CD4-positive, alpha-beta T cell (primary cell): Measurements from ENCODE around the gene ZNF827. TPM values are rescaled to one million over a fixed set of nuclear protein-coding genes. Genes with fewer than 3 reads are reported as not detected.

Experiments
- ATAC-seq: fragments of 200-7000 bp; cut with Tn5 transposase; one replicate; pipeline ENCODE4 v1.10.0; 2022; ENCODE audit warnings: mild to moderate bottlenecking; ENCODE audit not compliant: poor library complexity
- CTCF ChIA-PET: fragments of 350-600 bp; sonication (Branson Sonifier 250); formaldehyde crosslinking; loops from one replicate; lab custom pipeline; 2021; ENCODE audit warnings: antibody characterized with exemption, inconsistent platforms; lab: Charles Lee
- POLR2A ChIA-PET: fragments of 350-600 bp; sonication (Branson Sonifier 250); formaldehyde crosslinking; loops from one replicate; lab custom pipeline; 2021; ENCODE audit warnings: antibody characterized with exemption, inconsistent platforms; lab: Charles Lee
- DNase-seq, 14 experiments: peaks; one replicate each; pipeline ENCODE4 v3.0.0-alpha.2; 2013 to 2020; ENCODE audit warnings: mixed read lengths in 2 of 14
- H3K27ac ChIP-seq, 2 donors: one replicate each; pipeline versions ENCODE4 v1.5.1 to v1.7.0; 2013; ENCODE audit warnings: low read length in 2 of 2, low read depth in 1 of 2, mild to moderate bottlenecking in 1 of 2
- H3K27me3 ChIP-seq, 2 experiments: 1 replicate in 1 of 2; 2 replicates in 1 of 2; pipeline versions ENCODE4 v1.6.1 to v1.7.0; 2013; ENCODE audit warnings: low read length in 2 of 2, control low read depth in 1 of 2, mild to moderate bottlenecking in 1 of 2, moderate library complexity in 1 of 2; ENCODE audit not compliant: insufficient read depth in 2 of 2, control insufficient read depth in 1 of 2
- H3K36me3 ChIP-seq: one replicate; pipeline ENCODE4 v1.6.1; 2013; ENCODE audit warnings: low read length, control low read depth; ENCODE audit not compliant: insufficient read depth
- H3K4me1 ChIP-seq: one replicate; pipeline ENCODE4 v1.6.1; 2013; ENCODE audit warnings: low read length, control low read depth; ENCODE audit not compliant: insufficient read depth
- H3K4me3 ChIP-seq: one replicate; pipeline ENCODE4 v1.5.1; 2013; ENCODE audit warnings: mild to moderate bottlenecking, low read length, moderate library complexity
- H3K9me3 ChIP-seq, 2 experiments: 1 replicate in 1 of 2; 2 replicates in 1 of 2; pipeline versions ENCODE4 v1.6.1 to v1.7.0; 2013; ENCODE audit warnings: low read length in 2 of 2, mild to moderate bottlenecking in 2 of 2, control low read depth in 1 of 2, moderate library complexity in 1 of 2; ENCODE audit not compliant: control insufficient read depth in 1 of 2, insufficient read depth in 1 of 2
- H3K27ac Mint-ChIP-seq: one replicate; pipeline ENCODE4 v1.8.0; 2020; ENCODE audit warnings: mixed read lengths
- H3K27me3 Mint-ChIP-seq: one replicate; pipeline ENCODE4 v1.8.0; 2021; ENCODE audit warnings: mixed read lengths
- H3K36me3 Mint-ChIP-seq: one replicate; pipeline ENCODE4 v1.8.0; 2021; ENCODE audit warnings: low read depth, mixed read lengths
- H3K4me1 Mint-ChIP-seq: one replicate; pipeline ENCODE4 v1.8.0; 2021; ENCODE audit warnings: low read depth, mixed read lengths
- H3K4me3 Mint-ChIP-seq: one replicate; pipeline ENCODE4 v1.8.0; 2020; ENCODE audit warnings: mild to moderate bottlenecking, mixed read lengths
- H3K9me3 Mint-ChIP-seq: one replicate; pipeline ENCODE4 v1.8.0; 2020; ENCODE audit warnings: mixed read lengths
- CTCF ChIP-seq: fragments of 200-600 bp; IDR thresholded peaks from one replicate; pipeline ENCODE4 v1.8.0; 2022; ENCODE audit warnings: antibody characterized with exemption, mild to moderate bottlenecking
- intact Hi-C, 2 experiments: fragments of 100-400 bp; cut with DNase I in 1 of 2; cut with micrococcal nuclease in 1 of 2; formaldehyde crosslinking; loops; one replicate each; pipeline versions ENCODE4 v1.15.1 to v1.9.0; 2023 to 2025; cut with DNase I, micrococcal nuclease
- total RNA-seq, 174 experiments: library from RNA in 2 of 174; stranded (reverse) in 2 of 174; gene quantifications; one replicate each; pipeline ENCODE4 v1.2.3 and lab custom pipeline; 2021 to 2026

ZNF827 gene
- total RNA-seq, 2 experiments from 2014 or later = 13.7 to 14.3 TPM

DNA sequence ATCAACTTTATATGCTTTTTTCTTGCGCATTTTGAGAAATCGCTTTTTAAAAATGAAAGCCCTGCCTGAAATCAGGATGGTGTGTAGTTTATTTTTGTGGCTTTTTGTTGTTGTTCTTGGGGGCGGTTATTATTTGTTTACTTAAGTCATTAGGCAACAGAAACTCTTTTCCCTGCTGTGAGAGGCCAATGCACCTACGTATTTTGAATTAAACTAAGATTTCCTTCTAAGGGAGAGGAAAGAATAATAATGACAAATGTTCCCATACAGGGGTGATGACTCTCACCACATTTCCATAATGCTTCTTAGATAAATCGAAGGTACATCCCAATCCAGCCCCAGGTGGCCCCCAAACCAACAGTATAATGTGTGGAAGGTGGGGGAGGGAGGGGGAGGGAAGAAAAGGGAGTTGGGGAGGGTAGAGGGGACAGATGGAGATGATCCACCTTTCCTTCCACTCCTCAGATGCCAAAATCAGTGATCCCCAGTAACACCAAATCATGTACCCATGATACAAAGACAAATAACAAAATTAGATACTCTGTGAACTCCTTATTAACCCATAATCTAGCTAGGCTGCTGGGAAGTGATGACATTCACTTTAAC lies 39.6 kb downstream of the ZNF827 start:
- no peaks in the 10 kb centered on the region for H3K9me3 Mint-ChIP-seq
- intact Hi-C loops = no loop called here
- H3K9me3 ChIP-seq = no peaks in the 10 kb centered on the region
- H3K36me3 ChIP-seq = peaks cover 18% of the 10 kb centered on the region
- H3K4me3 Mint-ChIP-seq = no peak overlapping the region
- no peak overlapping the region for H3K27ac ChIP-seq
- no peaks in the 10 kb centered on the region for H3K27me3 ChIP-seq
- no peaks in the 10 kb centered on the region for H3K27me3 Mint-ChIP-seq
- ChIA-PET CTCF (interaction anchor here (1.0 kb wide), 1 partner anchor 16 kb away, joined by 3 read pairs; no protein-coding TSS in a partner anchor), POLR2A (no interaction called here)
- no peak overlapping the region for H3K4me3 ChIP-seq
- DNase-seq (no peak), ATAC-seq (no peak)
- H3K27ac Mint-ChIP-seq = no peak overlapping the region
- H3K36me3 Mint-ChIP-seq = peaks cover 37% of the 10 kb centered on the region
- TF ChIP-seq CTCF = no peak
- peaks cover 39% of the 10 kb centered on the region for H3K4me1 Mint-ChIP-seq
- H3K4me1 ChIP-seq = peaks cover 3% of the 10 kb centered on the region

- CTCF ChIA-PET = interaction anchor here (1.0 kb wide), 1 partner anchor 16 kb away, joined by 3 read pairs; no protein-coding TSS in a partner anchor
- ATAC-seq (no peak), DNase-seq (no peak)
- Histone ChIP-seq H3K36me3 (peaks cover 18% of the 10 kb centered on the region), H3K4me3 (no peak overlapping the region), H3K4me1 (peaks cover 3% of the 10 kb centered on the region), H3K9me3 (no peaks in the 10 kb centered on the region), H3K27ac (no peak overlapping the region), H3K27me3 (no peaks in the 10 kb centered on the region)
- POLR2A ChIA-PET = no interaction called here
- Mint-ChIP-seq H3K36me3 (peaks cover 33% of the 10 kb centered on the region), H3K27me3 (no peaks in the 10 kb centered on the region), H3K27ac (no peak overlapping the region), H3K9me3 (no peaks in the 10 kb centered on the region), H3K4me1 (peaks cover 42% of the 10 kb centered on the region), H3K4me3 (no peak overlapping the region)
- TF ChIP-seq CTCF = no peak
- intact Hi-C loops = no loop called here
These were observed 40.2 kb downstream of the ZNF827 start for GRCh38 chr4:145898466-145898865.

- DNase-seq (no peak), ATAC-seq (no peak)
- no peak overlapping the region for H3K4me3 Mint-ChIP-seq
- Histone ChIP-seq H3K36me3 (peaks cover 4% of the 10 kb centered on the region), H3K27me3 (no peaks in the 10 kb centered on the region), H3K9me3 (no peaks in the 10 kb centered on the region), H3K27ac (no peak overlapping the region), H3K4me1 (peaks cover 3% of the 10 kb centered on the region), H3K4me3 (no peak overlapping the region)
- H3K27ac Mint-ChIP-seq = no peak overlapping the region
- peaks cover 22% of the 10 kb centered on the region for H3K36me3 Mint-ChIP-seq
- no peaks in the 10 kb centered on the region for H3K27me3 Mint-ChIP-seq
- peaks cover 37% of the 10 kb centered on the region for H3K4me1 Mint-ChIP-seq
- intact Hi-C loops = no loop called here
- POLR2A ChIA-PET = interaction anchor here (1.0 to 1.2 kb wide), 3 partner anchors 41 to 276 kb away, joined by 3 to 4 read pairs (median 4); partner anchors contain the start of genes MMAA and ZNF827
- H3K9me3 Mint-ChIP-seq = no peaks in the 10 kb centered on the region
- CTCF ChIA-PET = no interaction called here
- TF ChIP-seq CTCF = no peak
These were observed 43.6 kb downstream of the ZNF827 start for GRCh38 chr4:145895056-145895455.
